ENCODE data around the gene WDTC1. TPM values are rescaled to one million over a fixed set of nuclear protein-coding genes. Genes with fewer than 3 reads are reported as not detected.

Gene WDTC1
- total and polyA plus RNA-seq, 2 experiments from 2014 or later = 3.8 to 14.0 TPM

DNA sequence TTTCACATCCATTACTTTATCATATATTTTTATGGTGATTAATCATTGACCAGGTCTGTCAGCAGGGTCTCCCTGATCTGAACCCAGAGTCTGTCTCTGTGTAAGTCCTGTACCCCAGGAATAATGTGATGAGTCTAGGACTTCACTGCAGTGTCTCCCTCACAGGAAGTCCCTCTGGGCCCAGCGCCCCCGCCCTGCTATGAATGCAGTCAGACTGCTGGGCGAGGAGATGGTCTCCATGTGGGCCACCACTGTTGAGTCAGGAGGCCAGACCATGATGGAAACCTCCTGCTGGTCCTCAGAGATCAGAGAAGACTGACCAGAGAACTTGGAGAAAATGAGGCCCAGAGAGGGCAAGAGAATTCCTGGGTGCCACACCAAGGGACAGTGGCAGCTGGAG, 97.0 kb downstream of the WDTC1 start (continued):
- TF ChIP-seq, protein P1, sequence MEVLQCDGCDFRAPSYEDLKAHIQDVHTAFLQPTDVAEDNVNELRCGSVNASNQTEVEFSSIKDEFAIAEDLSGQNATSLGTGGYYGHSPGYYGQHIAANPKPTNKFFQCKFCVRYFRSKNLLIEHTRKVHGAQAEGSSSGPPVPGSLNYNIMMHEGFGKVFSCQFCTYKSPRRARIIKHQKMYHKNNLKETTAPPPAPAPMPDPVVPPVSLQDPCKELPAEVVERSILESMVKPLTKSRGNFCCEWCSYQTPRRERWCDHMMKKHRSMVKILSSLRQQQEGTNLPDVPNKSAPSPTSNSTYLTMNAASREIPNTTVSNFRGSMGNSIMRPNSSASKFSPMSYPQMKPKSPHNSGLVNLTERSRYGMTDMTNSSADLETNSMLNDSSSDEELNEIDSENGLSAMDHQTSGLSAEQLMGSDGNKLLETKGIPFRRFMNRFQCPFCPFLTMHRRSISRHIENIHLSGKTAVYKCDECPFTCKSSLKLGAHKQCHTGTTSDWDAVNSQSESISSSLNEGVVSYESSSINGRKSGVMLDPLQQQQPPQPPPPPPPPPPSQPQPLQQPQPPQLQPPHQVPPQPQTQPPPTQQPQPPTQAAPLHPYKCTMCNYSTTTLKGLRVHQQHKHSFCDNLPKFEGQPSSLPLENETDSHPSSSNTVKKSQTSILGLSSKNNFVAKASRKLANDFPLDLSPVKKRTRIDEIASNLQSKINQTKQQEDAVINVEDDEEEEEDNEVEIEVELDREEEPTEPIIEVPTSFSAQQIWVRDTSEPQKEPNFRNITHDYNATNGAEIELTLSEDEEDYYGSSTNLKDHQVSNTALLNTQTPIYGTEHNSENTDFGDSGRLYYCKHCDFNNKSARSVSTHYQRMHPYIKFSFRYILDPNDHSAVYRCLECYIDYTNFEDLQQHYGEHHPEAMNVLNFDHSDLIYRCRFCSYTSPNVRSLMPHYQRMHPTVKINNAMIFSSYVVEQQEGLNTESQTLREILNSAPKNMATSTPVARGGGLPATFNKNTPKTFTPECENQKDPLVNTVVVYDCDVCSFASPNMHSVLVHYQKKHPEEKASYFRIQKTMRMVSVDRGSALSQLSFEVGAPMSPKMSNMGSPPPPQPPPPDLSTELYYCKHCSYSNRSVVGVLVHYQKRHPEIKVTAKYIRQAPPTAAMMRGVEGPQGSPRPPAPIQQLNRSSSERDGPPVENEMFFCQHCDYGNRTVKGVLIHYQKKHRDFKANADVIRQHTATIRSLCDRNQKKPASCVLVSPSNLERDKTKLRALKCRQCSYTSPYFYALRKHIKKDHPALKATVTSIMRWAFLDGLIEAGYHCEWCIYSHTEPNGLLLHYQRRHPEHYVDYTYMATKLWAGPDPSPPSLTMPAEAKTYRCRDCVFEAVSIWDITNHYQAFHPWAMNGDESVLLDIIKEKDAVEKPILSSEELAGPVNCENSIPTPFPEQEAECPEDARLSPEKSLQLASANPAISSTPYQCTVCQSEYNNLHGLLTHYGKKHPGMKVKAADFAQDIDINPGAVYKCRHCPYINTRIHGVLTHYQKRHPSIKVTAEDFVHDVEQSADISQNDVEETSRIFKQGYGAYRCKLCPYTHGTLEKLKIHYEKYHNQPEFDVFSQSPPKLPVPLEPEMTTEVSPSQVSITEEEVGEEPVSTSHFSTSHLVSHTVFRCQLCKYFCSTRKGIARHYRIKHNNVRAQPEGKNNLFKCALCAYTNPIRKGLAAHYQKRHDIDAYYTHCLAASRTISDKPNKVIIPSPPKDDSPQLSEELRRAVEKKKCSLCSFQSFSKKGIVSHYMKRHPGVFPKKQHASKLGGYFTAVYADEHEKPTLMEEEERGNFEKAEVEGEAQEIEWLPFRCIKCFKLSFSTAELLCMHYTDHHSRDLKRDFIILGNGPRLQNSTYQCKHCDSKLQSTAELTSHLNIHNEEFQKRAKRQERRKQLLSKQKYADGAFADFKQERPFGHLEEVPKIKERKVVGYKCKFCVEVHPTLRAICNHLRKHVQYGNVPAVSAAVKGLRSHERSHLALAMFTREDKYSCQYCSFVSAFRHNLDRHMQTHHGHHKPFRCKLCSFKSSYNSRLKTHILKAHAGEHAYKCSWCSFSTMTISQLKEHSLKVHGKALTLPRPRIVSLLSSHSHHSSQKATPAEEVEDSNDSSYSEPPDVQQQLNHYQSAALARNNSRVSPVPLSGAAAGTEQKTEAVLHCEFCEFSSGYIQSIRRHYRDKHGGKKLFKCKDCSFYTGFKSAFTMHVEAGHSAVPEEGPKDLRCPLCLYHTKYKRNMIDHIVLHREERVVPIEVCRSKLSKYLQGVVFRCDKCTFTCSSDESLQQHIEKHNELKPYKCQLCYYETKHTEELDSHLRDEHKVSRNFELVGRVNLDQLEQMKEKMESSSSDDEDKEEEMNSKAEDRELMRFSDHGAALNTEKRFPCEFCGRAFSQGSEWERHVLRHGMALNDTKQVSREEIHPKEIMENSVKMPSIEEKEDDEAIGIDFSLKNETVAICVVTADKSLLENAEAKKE (CRISPR knock-in tag; IDR thresholded peaks at IDR 0.05) = no peak
- TF ChIP-seq, protein P2, sequence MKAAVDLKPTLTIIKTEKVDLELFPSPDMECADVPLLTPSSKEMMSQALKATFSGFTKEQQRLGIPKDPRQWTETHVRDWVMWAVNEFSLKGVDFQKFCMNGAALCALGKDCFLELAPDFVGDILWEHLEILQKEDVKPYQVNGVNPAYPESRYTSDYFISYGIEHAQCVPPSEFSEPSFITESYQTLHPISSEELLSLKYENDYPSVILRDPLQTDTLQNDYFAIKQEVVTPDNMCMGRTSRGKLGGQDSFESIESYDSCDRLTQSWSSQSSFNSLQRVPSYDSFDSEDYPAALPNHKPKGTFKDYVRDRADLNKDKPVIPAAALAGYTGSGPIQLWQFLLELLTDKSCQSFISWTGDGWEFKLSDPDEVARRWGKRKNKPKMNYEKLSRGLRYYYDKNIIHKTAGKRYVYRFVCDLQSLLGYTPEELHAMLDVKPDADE (IDR thresholded peaks at IDR 0.05) = no peak
- TF ChIP-seq ZNF114 (CRISPR knock-in tag; IDR thresholded peaks at IDR 0.05) = no peak
- no peak for TF ChIP-seq CREB1 (CRISPR knock-in tag; IDR thresholded peaks at IDR 0.05; ENCODE audit: low read depth)

DNA sequence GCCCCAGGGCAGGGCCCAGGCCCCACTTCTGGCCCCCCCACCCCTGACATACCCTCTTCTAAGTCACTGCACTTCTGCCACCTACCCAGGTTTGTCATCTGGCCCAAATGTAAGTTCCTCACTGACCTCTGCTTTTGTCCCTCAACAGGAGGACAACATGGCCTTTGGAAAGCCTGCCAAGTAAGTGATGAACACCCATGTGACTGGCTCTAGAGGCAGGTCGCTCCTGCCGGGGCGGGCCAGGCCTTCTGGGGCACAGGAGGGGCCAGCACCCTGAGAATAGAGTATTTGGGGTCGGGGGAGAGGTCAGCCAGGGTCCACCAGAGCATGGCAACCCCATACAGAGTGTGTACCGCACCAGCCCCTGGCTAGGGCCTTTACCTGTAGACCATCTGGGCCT, 97.5 kb downstream of the WDTC1 start:
- Histone ChIP-seq H3K4me2 (no peak overlapping the region), H3K27ac (ENCODE audit: low read depth) (no peak overlapping the region), H3K79me2 (replicated peaks; ENCODE audit: insufficient read depth) (peaks cover 20% of the 10 kb centered on the region), H3K27me3 (ENCODE audit: insufficient read depth) (no peaks in the 10 kb centered on the region), H3K9me2 (ENCODE audit: insufficient read depth) (no peaks in the 10 kb centered on the region), H3K36me3 (ENCODE audit: insufficient read depth) (peaks cover 4% of the 10 kb centered on the region; the same call in 1 of the 2 replicates), H2AFZ (no peak overlapping the region), H3K4me3 (no peak overlapping the region), H3F3A (replicated peaks; ENCODE audit: low read depth) (peaks cover 5% of the 10 kb centered on the region; the same call in 1 of the 2 replicates), H3K4me1 (ENCODE audit: insufficient read depth) (no peaks in the 10 kb centered on the region), H4K20me1 (replicated peaks; ENCODE audit: insufficient read depth) (peaks cover 14% of the 10 kb centered on the region)
- Mint-ChIP-seq H3K27me3 (ENCODE audit: insufficient read depth, low read depth, poor library complexity) (peaks cover 12% of the 10 kb centered on the region), H3K27ac (no peak overlapping the region), H3K4me1 (no peaks in the 10 kb centered on the region), H3K36me3 (ENCODE audit: low read depth) (peaks cover 46% of the 10 kb centered on the region), H3K9me3 (no peaks in the 10 kb centered on the region), H3K4me3 (no peak overlapping the region)
- ATAC-seq (no peak), DNase-seq (ENCODE audit: low spot score) (no peak)
- TF ChIP-seq POLR2AphosphoS5 (IDR thresholded peaks at IDR 0.05; ENCODE audit: low read depth) = no peak
- TF ChIP-seq, protein P1 (CRISPR knock-in tag; IDR thresholded peaks at IDR 0.05) = no peak
- no peak for TF ChIP-seq EZH2 (IDR thresholded peaks at IDR 0.05; ENCODE audit: low read depth, unreplicated experiment)
- TF ChIP-seq JUNB (IDR thresholded peaks at IDR 0.05; ENCODE audit: unreplicated experiment) = no peak
- TF ChIP-seq STAT1 (IDR thresholded peaks at IDR 0.05; ENCODE audit: unreplicated experiment) = no peak

Data from GM23338 (cell line).